Loucy (cell line): ENCODE data around the gene ACOT11.

Experiments used
- H2AFZ ChIP-seq: fragments of 200-600 bp; sonication (generic); 2 replicates; pipeline ENCODE4 v1.6.0; 2016; ENCODE audit warnings: antibody characterized with exemption, mild to moderate bottlenecking, low read length, moderate library complexity
- H3F3A ChIP-seq: fragments of 200-600 bp; 2 replicates; pipeline ENCODE4 v1.6.0; 2016; ENCODE audit warnings: antibody characterized with exemption, low read depth, mild to moderate bottlenecking
- H3K27me3 ChIP-seq: fragments of 200-600 bp; sonication (generic); 2 replicates; pipeline ENCODE4 v1.6.1; 2014; ENCODE audit warnings: low read length, mild to moderate bottlenecking; ENCODE audit not compliant: insufficient read depth, poor library complexity, severe bottlenecking
- H3K36me3 ChIP-seq: fragments of 200-600 bp; sonication (generic); 2 replicates; pipeline ENCODE4 v1.6.1; 2016; ENCODE audit warnings: low read length; ENCODE audit not compliant: insufficient read depth
- H3K4me1 ChIP-seq: fragments of 200-600 bp; sonication (generic); 2 replicates; pipeline ENCODE4 v1.5.1; 2014; ENCODE audit warnings: low read length, mild to moderate bottlenecking; ENCODE audit not compliant: insufficient read depth, poor library complexity, severe bottlenecking
- H3K4me2 ChIP-seq: fragments of 200-600 bp; sonication (generic); 2 replicates; pipeline ENCODE4 v1.6.0; 2014; ENCODE audit warnings: antibody characterized with exemption, low read length, low read depth, mild to moderate bottlenecking; ENCODE audit not compliant: poor library complexity, severe bottlenecking
- H3K4me3 ChIP-seq: fragments of 200-600 bp; sonication (generic); 2 replicates; pipeline ENCODE4 v1.5.1; 2014; ENCODE audit warnings: low read length, mild to moderate bottlenecking, mixed read lengths; ENCODE audit not compliant: poor library complexity, severe bottlenecking
- H3K79me2 ChIP-seq: fragments of 200-600 bp; sonication (generic); 2 replicates; pipeline ENCODE4 v1.6.1; 2014; ENCODE audit warnings: low read length; ENCODE audit not compliant: insufficient read depth
- H3K9ac ChIP-seq: fragments of 200-600 bp; sonication (generic); 2 replicates; pipeline ENCODE4 v1.6.0; 2014; ENCODE audit warnings: mild to moderate bottlenecking, low read depth, low read length, moderate library complexity; ENCODE audit not compliant: poor library complexity, severe bottlenecking
- H3K9me2 ChIP-seq: fragments of 200-600 bp; sonication (generic); replicated peaks from 2 replicates; pipeline ENCODE4 v1.6.1; 2016; ENCODE audit warnings: low read depth, low read length, mixed read lengths
- H3K9me3 ChIP-seq: fragments of 200-600 bp; sonication (generic); 2 replicates; pipeline ENCODE4 v1.6.1; 2014; ENCODE audit warnings: mild to moderate bottlenecking, antibody characterized with exemption, low read length, low read depth; ENCODE audit not compliant: insufficient read depth
- H4K20me1 ChIP-seq: fragments of 200-600 bp; sonication (generic); 2 replicates; pipeline ENCODE4 v1.6.0; 2014; ENCODE audit warnings: antibody characterized with exemption, low read length, mild to moderate bottlenecking; ENCODE audit not compliant: insufficient read depth, poor library complexity, severe bottlenecking
- EZH2phosphoT487 ChIP-seq: fragments of 200-600 bp; IDR thresholded peaks from 2 replicates; pipeline ENCODE4 v1.6.1; 2018; ENCODE audit warnings: antibody characterized with exemption, mild to moderate bottlenecking, moderate library complexity, borderline replicate concordance
- TF ChIP-seq, protein P1 (sequence below): fragments of 200-600 bp; sonication (generic); conservative IDR thresholded peaks from 2 replicates; pipeline ENCODE4 v1.5.1; 2014; ENCODE audit warnings: mild to moderate bottlenecking, antibody characterized with exemption, low read length

ACOT11 gene

DNA sequence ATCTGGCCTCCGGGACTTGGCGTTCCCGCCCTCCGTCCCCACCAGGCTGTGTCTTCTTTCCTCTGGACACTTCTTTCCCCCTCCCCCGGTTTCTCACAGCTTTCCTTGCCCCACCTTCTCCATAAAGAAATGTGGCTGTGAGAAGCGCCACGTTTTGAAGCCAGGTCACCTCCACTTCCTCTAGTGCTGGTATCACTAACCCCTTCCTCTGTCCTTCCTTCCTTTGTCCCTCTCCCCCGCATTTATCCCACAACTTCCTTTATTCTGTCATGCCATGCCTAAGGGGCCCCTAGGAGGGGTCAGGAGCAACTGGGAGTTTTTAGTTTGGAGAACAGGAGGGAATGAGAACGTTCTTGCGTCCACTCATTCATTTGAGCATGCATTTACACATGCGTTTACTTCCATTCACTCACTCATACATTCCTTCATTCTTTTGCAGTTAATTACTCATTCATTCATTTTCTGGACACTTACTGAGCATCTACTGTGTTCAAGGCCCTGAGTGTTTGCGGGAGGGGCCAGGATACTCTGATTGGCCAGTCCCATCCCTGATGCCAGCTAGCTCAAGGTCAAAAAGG is 5.0 kb upstream of the ACOT11 start:
- Histone ChIP-seq H2AFZ (0 out of 2 replicates have a peak overlapping the region, but pooled peaks have one; percentile 38), H3F3A (no peaks in the 10 kb centered on the region), H3K4me2 (peak overlapping the region; percentile 14), H4K20me1 (no peaks in the 10 kb centered on the region), H3K9me2 (no peaks in the 10 kb centered on the region), H3K79me2 (no peaks in the 10 kb centered on the region), H3K9ac (no peak overlapping the region), H3K36me3 (no peaks in the 10 kb centered on the region), H3K9me3 (no peaks in the 10 kb centered on the region), H3K4me3 (no peak overlapping the region), H3K27me3 (no peaks in the 10 kb centered on the region), H3K4me1 (peaks cover 18% of the 10 kb centered on the region)
- TF ChIP-seq, protein P1, sequence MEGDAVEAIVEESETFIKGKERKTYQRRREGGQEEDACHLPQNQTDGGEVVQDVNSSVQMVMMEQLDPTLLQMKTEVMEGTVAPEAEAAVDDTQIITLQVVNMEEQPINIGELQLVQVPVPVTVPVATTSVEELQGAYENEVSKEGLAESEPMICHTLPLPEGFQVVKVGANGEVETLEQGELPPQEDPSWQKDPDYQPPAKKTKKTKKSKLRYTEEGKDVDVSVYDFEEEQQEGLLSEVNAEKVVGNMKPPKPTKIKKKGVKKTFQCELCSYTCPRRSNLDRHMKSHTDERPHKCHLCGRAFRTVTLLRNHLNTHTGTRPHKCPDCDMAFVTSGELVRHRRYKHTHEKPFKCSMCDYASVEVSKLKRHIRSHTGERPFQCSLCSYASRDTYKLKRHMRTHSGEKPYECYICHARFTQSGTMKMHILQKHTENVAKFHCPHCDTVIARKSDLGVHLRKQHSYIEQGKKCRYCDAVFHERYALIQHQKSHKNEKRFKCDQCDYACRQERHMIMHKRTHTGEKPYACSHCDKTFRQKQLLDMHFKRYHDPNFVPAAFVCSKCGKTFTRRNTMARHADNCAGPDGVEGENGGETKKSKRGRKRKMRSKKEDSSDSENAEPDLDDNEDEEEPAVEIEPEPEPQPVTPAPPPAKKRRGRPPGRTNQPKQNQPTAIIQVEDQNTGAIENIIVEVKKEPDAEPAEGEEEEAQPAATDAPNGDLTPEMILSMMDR: no peak
- TF ChIP-seq EZH2phosphoT487: no peak

DNA sequence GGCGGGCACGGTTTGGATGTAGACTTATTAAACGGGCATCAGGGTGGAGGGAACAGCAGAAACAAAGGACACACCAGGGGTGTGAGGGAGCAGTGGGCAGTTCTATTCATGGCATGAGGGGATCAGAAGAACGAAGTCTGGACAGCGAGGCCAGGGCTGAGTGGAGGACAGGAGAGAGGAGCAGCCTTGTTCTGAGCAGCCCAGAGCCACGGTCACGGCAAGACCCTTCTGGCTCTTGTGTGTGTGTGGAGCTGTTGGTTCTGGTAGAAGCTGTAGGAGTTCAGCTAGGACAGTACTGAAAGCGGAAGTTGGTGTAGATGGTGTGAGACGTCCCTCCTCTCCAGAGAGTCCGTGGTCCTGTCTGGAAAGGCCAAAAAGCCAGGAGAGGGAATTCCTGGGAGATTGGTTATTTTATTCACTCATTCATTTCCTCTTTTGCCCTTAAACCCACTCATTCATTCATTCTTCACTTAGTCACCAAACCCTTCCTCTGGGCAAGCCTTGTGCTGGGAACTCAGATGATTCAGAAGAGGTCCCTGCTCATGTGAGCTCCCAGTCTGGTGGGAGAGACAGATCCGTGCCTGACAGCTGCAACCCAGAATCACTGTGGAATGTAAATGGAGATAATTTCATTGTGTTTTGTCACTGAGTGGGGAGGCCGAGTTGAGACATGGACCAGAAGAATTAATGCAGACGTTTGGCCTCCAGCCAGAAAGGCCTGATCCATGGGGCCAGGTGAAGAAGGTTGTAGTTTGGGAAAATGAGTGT is 4.1 kb upstream of the ACOT11 start:
- Histone ChIP-seq H2AFZ (no peak overlapping the region), H3K4me1 (peaks cover 16% of the 10 kb centered on the region), H3K36me3 (no peaks in the 10 kb centered on the region), H3K9me3 (no peaks in the 10 kb centered on the region), H4K20me1 (no peaks in the 10 kb centered on the region), H3K27me3 (no peaks in the 10 kb centered on the region), H3K4me3 (no peak overlapping the region), H3F3A (no peaks in the 10 kb centered on the region), H3K9ac (no peak overlapping the region), H3K79me2 (no peaks in the 10 kb centered on the region), H3K4me2 (no peak overlapping the region), H3K9me2 (no peaks in the 10 kb centered on the region)
- TF ChIP-seq EZH2phosphoT487: no peak
- TF ChIP-seq, protein P1: no peak

DNA sequence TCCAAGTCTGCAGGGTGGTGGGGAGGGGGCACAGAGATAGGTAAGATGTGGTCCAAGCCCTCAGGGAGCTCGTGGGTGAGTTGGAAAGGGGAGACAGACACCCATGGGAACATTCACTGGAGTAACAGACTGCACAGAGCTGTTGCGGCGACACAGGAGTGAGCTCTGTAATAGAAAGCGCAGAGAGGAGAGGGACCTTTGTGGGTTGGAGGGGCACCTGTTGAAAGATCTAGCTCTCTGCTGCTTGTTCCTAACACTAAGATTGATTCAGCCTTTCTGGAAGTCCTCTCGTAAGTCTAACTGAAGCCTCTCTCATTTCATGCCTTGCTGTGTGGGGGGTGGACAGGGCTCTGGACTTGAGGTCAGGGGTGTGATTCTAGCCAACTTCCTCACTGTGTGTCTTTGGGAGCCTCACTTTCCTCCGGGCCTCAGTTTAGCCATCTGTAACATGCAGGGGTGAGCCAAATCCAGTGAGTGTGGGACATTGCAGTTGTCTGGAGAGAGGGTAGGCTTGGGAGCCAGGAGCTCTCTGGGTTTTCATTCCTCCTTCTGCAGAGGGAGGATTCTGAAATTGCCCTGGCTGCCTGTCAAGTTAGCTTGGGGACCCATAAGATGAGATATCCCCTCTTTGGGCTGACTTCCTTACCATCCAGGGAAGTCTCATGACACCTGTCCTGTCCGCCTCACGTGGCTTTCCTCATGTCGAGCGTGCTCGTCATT is 2.0 kb upstream of the ACOT11 start:
- Histone ChIP-seq H3F3A (no peaks in the 10 kb centered on the region), H3K9ac (no peak overlapping the region), H3K79me2 (no peaks in the 10 kb centered on the region), H3K4me1 (peaks cover 16% of the 10 kb centered on the region), H3K4me2 (no peak overlapping the region), H4K20me1 (no peaks in the 10 kb centered on the region), H3K36me3 (no peaks in the 10 kb centered on the region), H3K27me3 (no peaks in the 10 kb centered on the region), H2AFZ (no peak overlapping the region), H3K9me3 (no peaks in the 10 kb centered on the region), H3K9me2 (no peaks in the 10 kb centered on the region), H3K4me3 (no peak overlapping the region)
- no peak for TF ChIP-seq EZH2phosphoT487
- TF ChIP-seq, protein P1: no peak
